ENCODE data around the gene ZSCAN22. TPM values are rescaled to one million over a fixed set of nuclear protein-coding genes. Genes with fewer than 3 reads are reported as not detected.

The ZSCAN22 gene
- total and polyA plus RNA-seq, 2 of the 13 experiments (the other 11 are each of a cell fraction or from before 2014, with no cell fraction given), result 2.5 to 3.5 TPM

GRCh38 chr19:58353717-58354477 is 27.1 kb downstream of the ZSCAN22 start (continued):
- TF ChIP-seq, protein P1, sequence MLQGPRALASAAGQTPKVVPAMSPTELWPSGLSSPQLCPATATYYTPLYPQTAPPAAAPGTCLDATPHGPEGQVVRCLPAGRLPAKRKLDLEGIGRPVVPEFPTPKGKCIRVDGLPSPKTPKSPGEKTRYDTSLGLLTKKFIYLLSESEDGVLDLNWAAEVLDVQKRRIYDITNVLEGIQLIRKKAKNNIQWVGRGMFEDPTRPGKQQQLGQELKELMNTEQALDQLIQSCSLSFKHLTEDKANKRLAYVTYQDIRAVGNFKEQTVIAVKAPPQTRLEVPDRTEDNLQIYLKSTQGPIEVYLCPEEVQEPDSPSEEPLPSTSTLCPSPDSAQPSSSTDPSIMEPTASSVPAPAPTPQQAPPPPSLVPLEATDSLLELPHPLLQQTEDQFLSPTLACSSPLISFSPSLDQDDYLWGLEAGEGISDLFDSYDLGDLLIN (CRISPR knock-in tag; IDR thresholded peaks at IDR 0.05; ENCODE audit: borderline replicate concordance), result no peak
- TF ChIP-seq ZNF839 (CRISPR knock-in tag; IDR thresholded peaks at IDR 0.05; ENCODE audit: borderline replicate concordance) (no peak), KLF9 (CRISPR knock-in tag; IDR thresholded peaks at IDR 0.05; ENCODE audit: low read depth) (no peak), NCOR1 (IDR thresholded peaks at IDR 0.05; ENCODE audit: borderline replicate concordance, low read length) (no peak), MAZ (IDR thresholded peaks at IDR 0.05; ENCODE audit: borderline replicate concordance, low read depth, low read length) (0 out of 2 replicates have a peak, but pooled peaks have one; percentile 5), MAZ (CRISPR knock-in tag; IDR thresholded peaks at IDR 0.05; ENCODE audit: low read depth) (no peak), SIN3A (IDR thresholded peaks at IDR 0.05; ENCODE audit: borderline replicate concordance, low read depth, low read length) (no peak), ZNF720 (CRISPR knock-in tag; IDR thresholded peaks at IDR 0.05) (no peak), SIX4 (CRISPR knock-in tag; IDR thresholded peaks at IDR 0.05) (no peak), NR2F1 (CRISPR knock-in tag; IDR thresholded peaks at IDR 0.05) (no peak), ZSCAN12 (CRISPR knock-in tag; IDR thresholded peaks at IDR 0.05) (no peak), EP300 (IDR thresholded peaks at IDR 0.05; ENCODE audit: low read depth in 2 of 2, low read length in 2 of 2) (no peak), EP300 (CRISPR knock-in tag; IDR thresholded peaks at IDR 0.05; ENCODE audit: borderline replicate concordance) (no peak), ZNF274 (CRISPR knock-in tag; IDR thresholded peaks at IDR 0.05) (0 out of 2 replicates have a peak, but pooled peaks have one; percentile 13), ZFP82 (CRISPR knock-in tag; IDR thresholded peaks at IDR 0.05; ENCODE audit: borderline replicate concordance) (no peak), BRCA1 (CRISPR knock-in tag; IDR thresholded peaks at IDR 0.05) (no peak), ZNF558 (CRISPR knock-in tag; IDR thresholded peaks at IDR 0.05; ENCODE audit: borderline replicate concordance) (0 out of 2 replicates have a peak, but pooled peaks have one; percentile 64), ERF (CRISPR knock-in tag; IDR thresholded peaks at IDR 0.05) (no peak), ZNF180 (CRISPR knock-in tag; IDR thresholded peaks at IDR 0.05; ENCODE audit: borderline replicate concordance, low read depth) (no peak), ZMYM2 (CRISPR knock-in tag; IDR thresholded peaks at IDR 0.05) (no peak), CBX5 (CRISPR knock-in tag; IDR thresholded peaks at IDR 0.05; ENCODE audit: borderline replicate concordance) (no peak), RXRB (CRISPR knock-in tag; IDR thresholded peaks at IDR 0.05; ENCODE audit: borderline replicate concordance) (no peak), ZNF766 (CRISPR knock-in tag; IDR thresholded peaks at IDR 0.05; ENCODE audit: borderline replicate concordance) (0 out of 2 replicates have a peak, but pooled peaks have one; percentile 52), UBTF (CRISPR knock-in tag; IDR thresholded peaks at IDR 0.05) (peak; percentile 1; the same call in 1 of the 2 replicates), ZNF232 (CRISPR knock-in tag; IDR thresholded peaks at IDR 0.05; ENCODE audit: borderline replicate concordance) (no peak), MLX (CRISPR knock-in tag; IDR thresholded peaks at IDR 0.05) (no peak), FIP1L1 (IDR thresholded peaks at IDR 0.05; ENCODE audit: borderline replicate concordance, insufficient read depth, low read depth, low read length) (no peak)
